ES-I3 (cell line): Measurements from ENCODE around the gene CHPF2.

Source experiments
- H3K36me3 ChIP-seq: 2 replicates; pipeline ENCODE4 v1.6.1; 2013; ENCODE audit warnings: mild to moderate bottlenecking, low read length, control low read depth, moderate library complexity; ENCODE audit not compliant: insufficient read depth
- H3K4me1 ChIP-seq: 2 replicates; pipeline ENCODE4 v1.6.1; 2013; ENCODE audit warnings: mild to moderate bottlenecking, control low read depth, low read length; ENCODE audit not compliant: insufficient read depth
- H3K9ac ChIP-seq: 2 replicates; pipeline ENCODE4 v1.6.1; 2013; ENCODE audit warnings: low read depth, mild to moderate bottlenecking, low read length, moderate library complexity
- H3K9me3 ChIP-seq: 2 replicates; pipeline ENCODE4 v1.6.1; 2013; ENCODE audit warnings: mild to moderate bottlenecking, low read length, moderate library complexity; ENCODE audit not compliant: control insufficient read depth, insufficient read depth

Gene CHPF2, protein sequence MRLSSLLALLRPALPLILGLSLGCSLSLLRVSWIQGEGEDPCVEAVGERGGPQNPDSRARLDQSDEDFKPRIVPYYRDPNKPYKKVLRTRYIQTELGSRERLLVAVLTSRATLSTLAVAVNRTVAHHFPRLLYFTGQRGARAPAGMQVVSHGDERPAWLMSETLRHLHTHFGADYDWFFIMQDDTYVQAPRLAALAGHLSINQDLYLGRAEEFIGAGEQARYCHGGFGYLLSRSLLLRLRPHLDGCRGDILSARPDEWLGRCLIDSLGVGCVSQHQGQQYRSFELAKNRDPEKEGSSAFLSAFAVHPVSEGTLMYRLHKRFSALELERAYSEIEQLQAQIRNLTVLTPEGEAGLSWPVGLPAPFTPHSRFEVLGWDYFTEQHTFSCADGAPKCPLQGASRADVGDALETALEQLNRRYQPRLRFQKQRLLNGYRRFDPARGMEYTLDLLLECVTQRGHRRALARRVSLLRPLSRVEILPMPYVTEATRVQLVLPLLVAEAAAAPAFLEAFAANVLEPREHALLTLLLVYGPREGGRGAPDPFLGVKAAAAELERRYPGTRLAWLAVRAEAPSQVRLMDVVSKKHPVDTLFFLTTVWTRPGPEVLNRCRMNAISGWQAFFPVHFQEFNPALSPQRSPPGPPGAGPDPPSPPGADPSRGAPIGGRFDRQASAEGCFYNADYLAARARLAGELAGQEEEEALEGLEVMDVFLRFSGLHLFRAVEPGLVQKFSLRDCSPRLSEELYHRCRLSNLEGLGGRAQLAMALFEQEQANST

DNA sequence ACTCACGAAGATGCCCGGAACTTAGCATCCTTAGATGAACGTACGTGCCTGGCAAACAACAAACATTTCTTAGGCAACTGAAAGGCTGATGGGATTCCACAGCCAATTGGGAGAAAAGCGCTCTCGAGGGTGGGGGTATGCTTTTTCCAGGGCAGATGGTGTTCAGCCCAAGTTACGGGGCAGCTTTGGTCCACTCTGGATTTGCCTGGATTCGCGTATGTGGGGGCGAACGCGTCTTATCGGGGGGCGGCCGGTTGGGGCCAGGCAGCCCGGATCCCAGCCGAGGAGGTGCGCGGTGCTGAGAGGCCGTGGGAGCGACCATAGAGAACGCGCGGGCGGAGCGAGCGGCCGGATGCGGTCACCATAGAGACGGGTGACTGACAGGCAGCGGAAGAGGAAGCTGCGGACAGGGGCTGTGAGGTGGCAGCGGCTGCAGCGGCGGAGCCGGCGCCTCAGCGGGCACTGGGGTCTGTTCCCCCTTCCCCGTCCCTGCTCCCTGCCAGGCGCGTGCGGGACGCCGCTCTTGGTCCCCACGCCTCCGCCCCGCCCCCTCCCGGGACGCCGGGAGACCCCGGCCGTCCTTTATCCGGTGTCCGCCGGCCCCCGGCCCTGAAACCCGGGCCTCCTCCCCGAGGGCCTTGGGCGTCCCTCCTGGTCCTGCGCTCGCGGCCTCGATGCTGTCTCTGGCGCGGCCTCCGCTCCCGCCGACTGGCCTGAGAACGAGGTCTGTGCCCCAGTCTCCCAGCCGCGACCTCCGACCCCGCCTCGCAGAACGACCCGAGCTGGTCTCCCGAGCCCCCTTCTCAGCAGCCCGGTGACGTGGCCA, at the start of gene CHPF2:
Gene CHPF2, plus strand, starts transcription at position 393 of the 826 bp plus-strand sequence. CDS start 1,529 bp downstream, outside the sequence.
- Histone ChIP-seq H3K4me1 (no peaks in the 10 kb centered on the region; the same call in 1 of the 2 replicates), H3K36me3 (peaks cover 8% of the 10 kb centered on the region), H3K9me3 (no peaks in the 10 kb centered on the region), H3K9ac (peak within 1 kb of the TSS; percentile 84)

DNA sequence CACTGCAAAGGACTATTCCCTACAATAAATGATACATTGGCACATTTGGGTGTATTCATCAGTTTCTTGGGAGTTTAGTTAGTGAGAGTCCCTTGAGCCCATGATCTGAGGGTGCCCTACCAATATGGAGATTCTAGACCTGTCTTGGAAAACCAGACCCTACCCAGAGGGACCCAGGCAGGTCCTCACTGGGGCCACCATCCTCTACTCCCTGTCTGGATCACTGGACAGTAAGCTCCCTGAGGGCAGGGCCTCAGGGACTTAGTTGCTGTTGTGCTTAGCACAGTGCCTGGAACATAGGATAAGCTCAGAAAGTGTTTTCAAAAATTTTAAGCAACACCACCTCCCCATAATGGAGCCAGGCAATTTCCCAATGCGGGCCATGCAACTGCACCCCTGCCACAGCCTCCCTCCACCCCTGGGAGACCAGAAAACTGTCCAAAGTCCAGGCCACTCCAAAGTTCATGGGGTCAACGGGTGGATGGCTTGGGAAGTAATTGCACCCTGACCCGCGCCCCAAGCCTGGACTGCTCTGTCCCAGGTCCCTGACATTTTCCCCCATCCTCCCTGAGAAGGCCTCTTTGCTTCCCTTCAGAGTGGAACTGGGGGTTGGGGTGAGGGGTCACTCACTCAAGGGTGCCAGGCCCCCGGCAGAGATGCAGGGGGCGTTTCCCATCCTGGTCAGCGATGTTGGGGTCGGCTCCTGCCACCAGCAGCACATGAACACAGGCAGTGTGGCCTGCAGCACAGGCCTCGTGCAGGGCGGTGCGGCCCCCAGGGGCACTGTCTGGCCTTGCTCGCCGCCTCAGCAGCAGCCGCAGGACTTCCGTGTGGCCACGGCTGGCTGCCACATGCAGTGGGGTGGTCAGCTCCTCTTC, 46.3 kb upstream of the CHPF2 start:
- H3K9ac ChIP-seq: no peak overlapping the region

DNA sequence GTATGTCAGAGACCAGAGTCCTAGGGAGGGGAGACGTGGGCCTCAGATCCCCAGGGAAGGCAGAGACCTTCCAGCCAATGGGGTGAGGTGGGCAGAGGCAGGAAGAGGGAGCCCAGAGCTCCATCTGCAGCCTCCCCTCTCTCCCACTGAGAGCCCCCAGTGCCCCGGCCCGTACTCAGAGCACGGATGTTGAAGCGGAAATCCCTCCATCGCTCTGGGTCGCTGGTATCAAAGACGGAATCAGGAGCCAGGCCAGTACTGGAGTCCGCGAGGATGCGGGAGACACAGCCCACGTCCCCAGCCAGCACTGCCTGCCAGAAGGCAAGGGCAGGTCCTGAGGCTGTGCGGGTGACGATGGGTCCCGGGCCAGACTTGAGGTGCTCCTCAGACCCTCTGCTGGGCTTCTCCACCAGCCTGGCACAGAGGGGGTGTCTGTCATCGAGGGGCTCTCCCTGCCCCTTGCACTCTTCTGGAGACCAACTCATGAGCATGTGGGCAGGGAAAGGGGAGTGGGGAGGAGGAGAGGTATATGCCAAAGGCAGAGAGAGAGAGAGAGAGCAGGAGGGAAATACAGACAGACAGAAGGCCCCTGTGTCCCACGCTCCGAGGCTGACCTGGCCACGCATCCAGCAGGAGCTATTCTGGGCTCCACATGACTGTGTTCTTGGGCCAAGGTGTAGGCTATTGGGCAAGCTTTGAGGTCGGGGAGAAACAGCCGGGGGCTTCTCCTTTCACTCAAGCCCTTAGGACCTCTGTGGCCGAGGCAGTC, 45.5 kb upstream of the CHPF2 start, which contains the start of gene ASB10:
Gene ASB10, minus strand, starts transcription at position 611 of the 769 bp plus-strand sequence. Its CDS starts 120 bp downstream, at position 491.
- no peaks in the 10 kb centered on the region for H3K4me1 ChIP-seq
- H3K36me3 ChIP-seq: no peaks in the 10 kb centered on the region
- no peak within 1 kb of the TSS for H3K9ac ChIP-seq
- peaks cover 3% of the 10 kb centered on the region; the same call in 1 of the 2 replicates for H3K9me3 ChIP-seq

More for the DNA sequence above, 46.3 kb upstream of the CHPF2 start:
- H3K36me3 ChIP-seq: no peaks in the 10 kb centered on the region
- peaks cover 3% of the 10 kb centered on the region; the same call in 1 of the 2 replicates for H3K9me3 ChIP-seq
- no peaks in the 10 kb centered on the region for H3K4me1 ChIP-seq

- peaks cover 3% of the 10 kb centered on the region; the same call in 1 of the 2 replicates for H3K9me3 ChIP-seq
- no peaks in the 10 kb centered on the region for H3K4me1 ChIP-seq
- H3K9ac ChIP-seq: no peak overlapping the region
- H3K36me3 ChIP-seq: no peaks in the 10 kb centered on the region
Observed at GRCh38 chr7:151187409-151188251, 44.7 kb upstream of the CHPF2 start.

DNA sequence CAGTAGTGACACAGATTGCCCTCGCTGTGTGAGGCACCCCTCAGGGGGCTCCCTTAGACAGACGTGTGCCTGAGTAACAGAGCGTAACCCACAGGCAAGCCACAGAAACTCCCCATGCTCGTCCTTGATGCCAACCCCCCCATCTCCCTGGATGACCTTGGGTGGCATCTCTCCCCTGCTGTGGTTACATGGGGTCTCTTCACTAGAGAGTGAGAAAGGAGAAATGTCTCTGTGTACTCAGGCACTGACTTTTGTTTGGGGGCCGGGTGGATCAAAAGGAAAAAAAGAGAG, 44.1 kb upstream of the CHPF2 start:
- Histone ChIP-seq H3K36me3 (no peaks in the 10 kb centered on the region), H3K9me3 (peaks cover 3% of the 10 kb centered on the region; the same call in 1 of the 2 replicates), H3K9ac (no peak overlapping the region), H3K4me1 (no peaks in the 10 kb centered on the region)

DNA sequence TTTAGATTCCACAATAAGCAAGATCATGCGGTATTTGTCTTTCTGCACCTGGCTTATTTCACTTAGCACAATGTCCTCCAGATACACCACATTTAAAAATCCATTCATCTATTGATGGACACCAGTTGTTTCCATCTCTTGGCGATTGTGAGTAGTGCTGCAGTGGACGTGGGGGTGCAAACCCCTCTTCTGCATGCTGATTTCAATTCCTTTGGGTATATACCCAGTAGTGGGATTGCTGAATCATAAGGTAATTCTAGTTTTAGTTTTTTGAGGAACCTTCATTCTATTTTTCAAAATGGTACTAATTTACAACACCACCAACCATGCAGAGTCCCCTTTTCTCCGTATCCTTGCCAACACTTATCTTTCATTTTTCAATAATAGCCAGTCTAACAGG, 43.2 kb upstream of the CHPF2 start:
- Histone ChIP-seq H3K4me1 (no peaks in the 10 kb centered on the region), H3K36me3 (no peaks in the 10 kb centered on the region), H3K9ac (no peak overlapping the region), H3K9me3 (peaks cover 3% of the 10 kb centered on the region; the same call in 1 of the 2 replicates)

DNA sequence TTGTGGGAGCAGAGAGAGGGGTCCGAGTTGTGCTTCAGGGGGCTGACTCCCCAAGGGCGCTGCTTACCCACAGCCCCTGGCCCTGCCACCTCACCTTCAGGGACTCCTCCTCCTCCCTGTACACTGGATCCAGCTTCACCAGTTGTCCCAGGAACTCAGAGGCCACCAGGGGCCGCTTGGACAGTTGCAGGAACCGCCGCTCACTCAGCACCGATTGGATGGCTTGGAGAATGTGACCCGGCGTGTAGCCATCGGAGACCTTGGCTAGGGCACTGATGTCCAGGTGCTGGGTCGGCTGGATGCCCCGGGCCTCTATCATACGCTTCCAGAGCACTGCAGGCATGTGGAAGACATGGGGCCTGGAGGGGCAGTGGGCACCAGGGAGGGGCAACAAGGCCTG, 40.7 kb upstream of the CHPF2 start:
- H3K36me3 ChIP-seq: no peaks in the 10 kb centered on the region
- no peak overlapping the region for H3K9ac ChIP-seq
- no peaks in the 10 kb centered on the region for H3K9me3 ChIP-seq
- H3K4me1 ChIP-seq: no peaks in the 10 kb centered on the region

GRCh38 chr7:151192002-151192539, 40.2 kb upstream of the CHPF2 start:
- H3K9ac ChIP-seq: no peak overlapping the region
- no peaks in the 10 kb centered on the region for H3K9me3 ChIP-seq
- H3K4me1 ChIP-seq: no peaks in the 10 kb centered on the region
- H3K36me3 ChIP-seq: no peaks in the 10 kb centered on the region

DNA sequence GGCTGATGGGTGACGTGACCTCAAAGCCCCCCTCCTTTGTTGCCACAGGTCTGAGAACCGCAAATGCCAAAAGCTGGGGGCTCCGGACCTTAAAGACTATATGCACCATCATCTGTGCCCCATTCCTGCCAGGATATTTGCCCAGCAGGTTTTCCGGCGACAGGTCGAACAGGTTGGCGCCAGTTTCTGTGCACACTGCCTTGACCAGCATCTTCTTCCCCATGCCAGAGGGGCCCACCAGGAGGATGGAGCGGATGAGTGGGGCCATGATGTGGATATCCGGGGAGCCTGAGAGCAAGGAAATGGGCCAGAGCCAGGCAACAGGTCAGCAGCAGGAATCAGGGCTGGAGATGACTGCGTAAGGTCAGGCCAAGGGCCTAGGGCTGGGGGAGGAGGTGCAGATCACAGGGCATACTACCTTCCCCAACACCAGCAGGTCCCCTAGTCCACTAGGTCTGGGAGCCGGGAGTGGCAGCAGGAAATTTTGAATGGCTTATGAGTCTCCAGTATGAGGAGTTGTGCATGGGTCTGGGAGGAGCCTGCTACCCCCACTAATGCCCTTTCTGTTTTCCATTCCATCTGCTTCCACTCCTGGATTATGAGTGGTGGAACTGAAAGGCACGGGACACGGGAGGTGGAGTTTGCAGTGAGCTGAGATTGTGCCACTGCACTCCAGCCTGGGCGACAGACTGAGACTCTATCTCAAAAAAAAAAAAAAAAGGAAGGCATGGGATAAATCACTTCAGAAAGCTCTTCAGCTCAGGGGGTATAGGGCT, 38.9 kb upstream of the CHPF2 start:
- no peaks in the 10 kb centered on the region for H3K9me3 ChIP-seq
- H3K36me3 ChIP-seq: no peaks in the 10 kb centered on the region
- H3K4me1 ChIP-seq: no peaks in the 10 kb centered on the region
- H3K9ac ChIP-seq: no peak overlapping the region

- Histone ChIP-seq H3K36me3 (no peaks in the 10 kb centered on the region), H3K9me3 (no peaks in the 10 kb centered on the region), H3K9ac (no peak overlapping the region)
Observed at GRCh38 chr7:151194188-151194587, 38.1 kb upstream of the CHPF2 start.

GRCh38 chr7:151195616-151196450, 36.5 kb upstream of the CHPF2 start:
- no peak overlapping the region for H3K9ac ChIP-seq

More at GRCh38 chr7:151194188-151194587, 38.1 kb upstream of the CHPF2 start:
- no peaks in the 10 kb centered on the region for H3K4me1 ChIP-seq

More at GRCh38 chr7:151195616-151196450, 36.5 kb upstream of the CHPF2 start:
- H3K4me1 ChIP-seq: no peaks in the 10 kb centered on the region; the same call in 1 of the 2 replicates
- no peaks in the 10 kb centered on the region for H3K9me3 ChIP-seq
- no peaks in the 10 kb centered on the region for H3K36me3 ChIP-seq
